Measurements from ENCODE around the gene DPP10.

DPP10 gene

GRCh38 chr2:114797942-114798341, 355.5 kb downstream of the DPP10 start:
- Histone ChIP-seq H3K4me1 (ENCODE audit: control insufficient read depth, low read depth, low read length) (no peaks in the 10 kb centered on the region), H3K79me2 (ENCODE audit: control insufficient read depth, insufficient read depth, low read length) (no peaks in the 10 kb centered on the region), H2BK15ac (replicated peaks; ENCODE audit: low read depth) (no peak overlapping the region), H3K18ac (ENCODE audit: low read length) (no peak overlapping the region), H4K8ac (ENCODE audit: low read depth, low read length) (no peak overlapping the region), H3K27ac (ENCODE audit: low read depth, low read length) (no peak overlapping the region), H3K23ac (ENCODE audit: low read length) (no peak overlapping the region), H2BK120ac (ENCODE audit: low read depth, low read length) (no peak overlapping the region), H3K4me3 (ENCODE audit: low read length) (no peak overlapping the region), H3K56ac (ENCODE audit: low read length) (no peak overlapping the region), H3K4me2 (ENCODE audit: low read length) (no peak overlapping the region), H2AK5ac (ENCODE audit: low read length) (no peak overlapping the region), H3K27me3 (ENCODE audit: insufficient read depth, low read length, poor library complexity) (no peaks in the 10 kb centered on the region), H2BK5ac (ENCODE audit: low read length) (no peak overlapping the region), H3K79me1 (ENCODE audit: low read length) (no peaks in the 10 kb centered on the region), H3K9ac (ENCODE audit: low read length) (no peak overlapping the region), H3K36me3 (ENCODE audit: control insufficient read depth, insufficient read depth, low read length) (no peaks in the 10 kb centered on the region), H3K4ac (ENCODE audit: low read depth, low read length) (no peak overlapping the region), H4K5ac (ENCODE audit: low read length) (no peak overlapping the region)
- DNase-seq = no peak
- no CpG with 5 or more reads among the region's 2 CpGs for WGBS (ENCODE audit: extremely low coverage, insufficient coverage, low lambda C conversion rate)

DNA sequence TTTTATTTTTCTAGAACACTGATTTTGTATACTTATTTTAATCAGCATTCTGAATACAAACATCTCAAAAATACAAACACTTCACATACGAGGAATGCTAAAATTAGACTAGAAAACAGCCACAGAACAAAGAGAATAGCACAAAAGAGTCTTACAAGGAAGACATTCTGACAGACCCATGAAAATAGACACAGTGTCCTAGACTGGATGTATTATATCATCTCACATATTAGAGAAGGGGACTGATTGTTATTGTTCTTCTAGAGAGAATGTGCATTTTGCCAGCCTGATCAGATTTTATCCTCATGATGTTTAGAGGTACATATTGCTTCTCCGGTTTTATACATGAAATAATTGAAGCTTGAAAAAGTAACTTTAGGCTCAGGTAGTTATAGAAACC, 357.9 kb downstream of the DPP10 start:
- DNase-seq = no peak
- no peak overlapping the region for H3K9ac ChIP-seq (ENCODE audit: low read length)
- no peak overlapping the region for H4K8ac ChIP-seq (ENCODE audit: low read depth, low read length)
- H3K18ac ChIP-seq (ENCODE audit: low read length) = no peak overlapping the region
- no CpG with 5 or more reads among the region's 2 CpGs for WGBS (ENCODE audit: extremely low coverage, insufficient coverage, low lambda C conversion rate)
- H3K56ac ChIP-seq (ENCODE audit: low read length) = no peak overlapping the region
- H3K23ac ChIP-seq (ENCODE audit: low read length) = no peak overlapping the region
- no peaks in the 10 kb centered on the region for H3K79me2 ChIP-seq (ENCODE audit: control insufficient read depth, insufficient read depth, low read length)
- no peaks in the 10 kb centered on the region for H3K4me1 ChIP-seq (ENCODE audit: control insufficient read depth, low read depth, low read length)
- H3K79me1 ChIP-seq (ENCODE audit: low read length) = no peaks in the 10 kb centered on the region
- no peak overlapping the region for H3K4me2 ChIP-seq (ENCODE audit: low read length)
- no peak overlapping the region for H2BK120ac ChIP-seq (ENCODE audit: low read depth, low read length)
- no peaks in the 10 kb centered on the region for H3K36me3 ChIP-seq (ENCODE audit: control insufficient read depth, insufficient read depth, low read length)
- H4K5ac ChIP-seq (ENCODE audit: low read length) = no peak overlapping the region
- H2BK5ac ChIP-seq (ENCODE audit: low read length) = no peak overlapping the region
- H2AK5ac ChIP-seq (ENCODE audit: low read length) = no peak overlapping the region
- no peak overlapping the region for H3K27ac ChIP-seq (ENCODE audit: low read depth, low read length)
- no peaks in the 10 kb centered on the region for H3K27me3 ChIP-seq (ENCODE audit: insufficient read depth, low read length, poor library complexity)
- no peak overlapping the region for H2BK15ac ChIP-seq (replicated peaks; ENCODE audit: low read depth)
- no peak overlapping the region for H3K4me3 ChIP-seq (ENCODE audit: low read length)
- H3K4ac ChIP-seq (ENCODE audit: low read depth, low read length) = no peak overlapping the region

GRCh38 chr2:114805195-114805594, 362.8 kb downstream of the DPP10 start:
- Histone ChIP-seq H3K4me1 (ENCODE audit: control insufficient read depth, low read depth, low read length) (no peaks in the 10 kb centered on the region), H3K4ac (ENCODE audit: low read depth, low read length) (no peak overlapping the region), H3K4me3 (ENCODE audit: low read length) (no peak overlapping the region), H3K18ac (ENCODE audit: low read length) (no peak overlapping the region), H3K56ac (ENCODE audit: low read length) (no peak overlapping the region), H2BK120ac (ENCODE audit: low read depth, low read length) (no peak overlapping the region), H3K4me2 (ENCODE audit: low read length) (no peak overlapping the region), H3K23ac (ENCODE audit: low read length) (no peak overlapping the region), H2BK15ac (replicated peaks; ENCODE audit: low read depth) (no peak overlapping the region), H4K8ac (ENCODE audit: low read depth, low read length) (no peak overlapping the region), H3K27ac (ENCODE audit: low read depth, low read length) (no peak overlapping the region), H2AK5ac (ENCODE audit: low read length) (no peak overlapping the region), H4K5ac (ENCODE audit: low read length) (no peak overlapping the region), H3K36me3 (ENCODE audit: control insufficient read depth, insufficient read depth, low read length) (no peaks in the 10 kb centered on the region), H3K79me2 (ENCODE audit: control insufficient read depth, insufficient read depth, low read length) (no peaks in the 10 kb centered on the region), H3K79me1 (ENCODE audit: low read length) (no peaks in the 10 kb centered on the region), H2BK5ac (ENCODE audit: low read length) (no peak overlapping the region), H3K27me3 (ENCODE audit: insufficient read depth, low read length, poor library complexity) (no peaks in the 10 kb centered on the region), H3K9ac (ENCODE audit: low read length) (no peak overlapping the region)
- WGBS (ENCODE audit: extremely low coverage, insufficient coverage, low lambda C conversion rate) = no CpG with 5 or more reads among the region's 3 CpGs
- DNase-seq = no peak

DNA sequence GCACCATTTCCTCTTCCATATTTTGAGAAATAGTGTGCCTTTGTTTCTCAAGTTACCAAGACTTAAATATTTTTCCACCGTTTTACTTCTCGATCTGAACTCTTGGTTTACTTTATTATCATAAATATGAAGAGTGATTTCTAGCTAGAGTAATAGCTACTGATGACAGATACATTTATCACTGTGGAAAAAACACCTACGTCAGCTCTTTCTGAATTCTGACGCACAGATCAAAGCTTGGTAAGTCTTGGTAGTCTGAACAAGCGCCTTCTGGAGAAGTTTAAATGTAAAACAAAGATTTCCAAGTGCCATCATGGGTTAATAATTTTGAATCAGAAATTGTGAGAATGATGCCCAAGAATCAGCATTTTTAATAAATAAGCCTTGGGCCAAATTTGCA, 367.7 kb downstream of the DPP10 start:
- Histone ChIP-seq H3K9ac (ENCODE audit: low read length) (no peak overlapping the region), H4K8ac (ENCODE audit: low read depth, low read length) (no peak overlapping the region), H3K79me2 (ENCODE audit: control insufficient read depth, insufficient read depth, low read length) (no peaks in the 10 kb centered on the region), H3K18ac (ENCODE audit: low read length) (no peak overlapping the region), H3K4me2 (ENCODE audit: low read length) (no peak overlapping the region), H2AK5ac (ENCODE audit: low read length) (no peak overlapping the region), H4K5ac (ENCODE audit: low read length) (no peak overlapping the region), H3K4me1 (ENCODE audit: control insufficient read depth, low read depth, low read length) (no peaks in the 10 kb centered on the region), H3K79me1 (ENCODE audit: low read length) (no peaks in the 10 kb centered on the region), H3K23ac (ENCODE audit: low read length) (no peak overlapping the region), H2BK5ac (ENCODE audit: low read length) (no peak overlapping the region), H3K4ac (ENCODE audit: low read depth, low read length) (no peak overlapping the region), H2BK15ac (replicated peaks; ENCODE audit: low read depth) (no peak overlapping the region), H3K27ac (ENCODE audit: low read depth, low read length) (no peak overlapping the region), H2BK120ac (ENCODE audit: low read depth, low read length) (no peak overlapping the region), H3K27me3 (ENCODE audit: insufficient read depth, low read length, poor library complexity) (no peaks in the 10 kb centered on the region), H3K36me3 (ENCODE audit: control insufficient read depth, insufficient read depth, low read length) (no peaks in the 10 kb centered on the region), H3K56ac (ENCODE audit: low read length) (no peak overlapping the region), H3K4me3 (ENCODE audit: low read length) (no peak overlapping the region)
- no CpG with 5 or more reads among the region's 5 CpGs for WGBS (ENCODE audit: extremely low coverage, insufficient coverage, low lambda C conversion rate)
- DNase-seq = no peak

- Histone ChIP-seq H3K9ac (ENCODE audit: low read length) (no peak overlapping the region), H4K8ac (ENCODE audit: low read depth, low read length) (no peak overlapping the region), H3K79me2 (ENCODE audit: control insufficient read depth, insufficient read depth, low read length) (no peaks in the 10 kb centered on the region), H2BK5ac (ENCODE audit: low read length) (no peak overlapping the region), H3K4me2 (ENCODE audit: low read length) (no peak overlapping the region), H3K4ac (ENCODE audit: low read depth, low read length) (no peak overlapping the region), H3K4me3 (ENCODE audit: low read length) (no peak overlapping the region), H2BK120ac (ENCODE audit: low read depth, low read length) (no peak overlapping the region), H3K36me3 (ENCODE audit: control insufficient read depth, insufficient read depth, low read length) (no peaks in the 10 kb centered on the region), H3K56ac (ENCODE audit: low read length) (no peak overlapping the region), H3K18ac (ENCODE audit: low read length) (no peak overlapping the region), H4K5ac (ENCODE audit: low read length) (no peak overlapping the region), H3K27ac (ENCODE audit: low read depth, low read length) (no peak overlapping the region), H3K4me1 (ENCODE audit: control insufficient read depth, low read depth, low read length) (no peaks in the 10 kb centered on the region), H3K79me1 (ENCODE audit: low read length) (no peaks in the 10 kb centered on the region), H3K23ac (ENCODE audit: low read length) (no peak overlapping the region), H2AK5ac (ENCODE audit: low read length) (no peak overlapping the region), H2BK15ac (replicated peaks; ENCODE audit: low read depth) (no peak overlapping the region), H3K27me3 (ENCODE audit: insufficient read depth, low read length, poor library complexity) (no peaks in the 10 kb centered on the region)
- DNase-seq = no peak
- no CpG with 5 or more reads among the region's 5 CpGs for WGBS (ENCODE audit: extremely low coverage, insufficient coverage, low lambda C conversion rate)
Observed at GRCh38 chr2:114812261-114812660, 369.8 kb downstream of the DPP10 start.

- Histone ChIP-seq H2AK5ac (ENCODE audit: low read length) (no peak overlapping the region), H3K36me3 (ENCODE audit: control insufficient read depth, insufficient read depth, low read length) (no peaks in the 10 kb centered on the region), H3K9ac (ENCODE audit: low read length) (no peak overlapping the region), H2BK5ac (ENCODE audit: low read length) (no peak overlapping the region), H4K8ac (ENCODE audit: low read depth, low read length) (no peak overlapping the region), H3K27me3 (ENCODE audit: insufficient read depth, low read length, poor library complexity) (no peaks in the 10 kb centered on the region), H2BK120ac (ENCODE audit: low read depth, low read length) (no peak overlapping the region), H3K56ac (ENCODE audit: low read length) (no peak overlapping the region), H3K18ac (ENCODE audit: low read length) (no peak overlapping the region), H3K79me2 (ENCODE audit: control insufficient read depth, insufficient read depth, low read length) (no peaks in the 10 kb centered on the region), H3K4me3 (ENCODE audit: low read length) (no peak overlapping the region), H3K4ac (ENCODE audit: low read depth, low read length) (no peak overlapping the region), H3K4me2 (ENCODE audit: low read length) (no peak overlapping the region), H2BK15ac (replicated peaks; ENCODE audit: low read depth) (no peak overlapping the region), H3K23ac (ENCODE audit: low read length) (no peak overlapping the region), H4K5ac (ENCODE audit: low read length) (no peak overlapping the region), H3K79me1 (ENCODE audit: low read length) (no peaks in the 10 kb centered on the region), H3K27ac (ENCODE audit: low read depth, low read length) (no peak overlapping the region), H3K4me1 (ENCODE audit: control insufficient read depth, low read depth, low read length) (no peaks in the 10 kb centered on the region)
- DNase-seq = no peak
- WGBS (ENCODE audit: extremely low coverage, insufficient coverage, low lambda C conversion rate) = no CpG with 5 or more reads among the region's 6 CpGs
Observed at GRCh38 chr2:114814355-114814754, 371.9 kb downstream of the DPP10 start.

Data from mesendoderm (in vitro differentiated cells).